Peyer's patch (tissue), 4 donors: ENCODE data around the gene YLPM1.

Experiments
- CTCF ChIP-seq, 6 experiments: fragments of 450-650 bp in 4 of 6; fragments of 200-600 bp in 2 of 6; sonication (generic) in 1 of 6; IDR thresholded peaks; one replicate each; pipeline ENCODE4 v1.5.1; 2017 to 2019; ENCODE audit warnings: antibody characterized with exemption in 6 of 6, mild to moderate bottlenecking in 3 of 6, moderate library complexity in 1 of 6
- POLR2A ChIP-seq, 2 donors: fragments of 450-650 bp; IDR thresholded peaks; one replicate each; pipeline ENCODE4 v1.5.1; 2017; ENCODE audit warnings: antibody characterized with exemption in 2 of 2, mild to moderate bottlenecking in 2 of 2, moderate library complexity in 2 of 2

GRCh38 chr14:74838166-74838565, 75.0 kb downstream of the YLPM1 start:
- TF ChIP-seq CTCF (IDR thresholded peaks at IDR 0.05) (no peak), POLR2A (IDR thresholded peaks at IDR 0.05) (no peak)
